Renal pelvis (tissue), 4 donors: ENCODE results near the gene GREM2. TPM values are rescaled to one million over a fixed set of nuclear protein-coding genes. Genes with fewer than 3 reads are reported as not detected.

Source experiments
- DNase-seq: peaks from one replicate; pipeline ENCODE4 v3.0.0-alpha.2; 2013
- polyA plus RNA-seq, 3 donors: library from polyadenylated mRNA; unstranded; fragments of 120-200 nt; gene quantifications; one replicate each; pipeline ENCODE4 v1.2.1, GENCODE V29; 2013; ENCODE audit not compliant: insufficient read length in 3 of 3

The GREM2 gene
- polyA plus RNA-seq, 3 donors, result 0.39 to 1.0 (median 0.57) TPM

- no peak for DNase-seq
Observed at GRCh38 chr1:240462277-240462676, 149.7 kb downstream of the GREM2 start.

- DNase-seq, result no peak
Observed at GRCh38 chr1:240457203-240457602, 154.8 kb downstream of the GREM2 start.

- no peak for DNase-seq
Observed at GRCh38 chr1:240455228-240455821, 156.6 kb downstream of the GREM2 start.

- DNase-seq, result no peak
Observed at GRCh38 chr1:240445369-240445768, 166.6 kb downstream of the GREM2 start.

- DNase-seq, result no peak
Observed at GRCh38 chr1:240441669-240442068, 170.3 kb downstream of the GREM2 start.
